ENCODE measurements around the gene DDX59.

The DDX59 gene

DNA sequence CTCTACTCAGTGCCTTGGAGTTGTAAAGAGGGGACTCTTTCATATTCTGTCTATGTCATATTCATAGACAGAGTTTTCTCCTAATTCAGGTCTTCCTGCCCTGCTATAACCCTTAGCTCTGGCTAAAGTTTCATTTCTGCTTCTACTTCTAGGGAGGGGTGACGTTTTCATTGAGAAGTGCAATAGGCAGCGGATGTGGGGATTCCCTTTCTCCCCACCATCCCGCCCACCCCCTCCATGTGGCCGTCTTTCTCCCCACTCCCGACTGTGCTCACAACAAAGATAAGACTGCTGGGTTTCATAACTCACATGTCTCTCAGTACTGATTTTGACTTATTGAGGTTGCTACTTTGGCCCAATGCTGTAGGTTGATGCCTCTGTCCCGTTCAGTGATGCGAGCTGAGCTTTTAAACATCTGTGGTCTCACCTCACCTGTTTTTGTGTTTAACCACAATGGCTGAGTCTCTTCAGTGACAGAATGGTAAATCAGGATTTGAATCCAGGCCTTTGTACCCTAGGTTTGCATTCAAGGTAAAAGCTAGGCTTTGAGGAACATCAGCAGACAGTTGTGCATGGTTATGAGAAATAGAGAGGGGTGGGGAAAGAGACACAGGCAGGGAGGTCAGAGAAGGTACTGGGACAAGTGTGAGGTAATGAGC is 41.4 kb downstream of the DDX59 start:
- no peak for DNase-seq

GRCh38 chr1:200627575-200628222 is 42.0 kb downstream of the DDX59 start:
- no peak for DNase-seq

DNA sequence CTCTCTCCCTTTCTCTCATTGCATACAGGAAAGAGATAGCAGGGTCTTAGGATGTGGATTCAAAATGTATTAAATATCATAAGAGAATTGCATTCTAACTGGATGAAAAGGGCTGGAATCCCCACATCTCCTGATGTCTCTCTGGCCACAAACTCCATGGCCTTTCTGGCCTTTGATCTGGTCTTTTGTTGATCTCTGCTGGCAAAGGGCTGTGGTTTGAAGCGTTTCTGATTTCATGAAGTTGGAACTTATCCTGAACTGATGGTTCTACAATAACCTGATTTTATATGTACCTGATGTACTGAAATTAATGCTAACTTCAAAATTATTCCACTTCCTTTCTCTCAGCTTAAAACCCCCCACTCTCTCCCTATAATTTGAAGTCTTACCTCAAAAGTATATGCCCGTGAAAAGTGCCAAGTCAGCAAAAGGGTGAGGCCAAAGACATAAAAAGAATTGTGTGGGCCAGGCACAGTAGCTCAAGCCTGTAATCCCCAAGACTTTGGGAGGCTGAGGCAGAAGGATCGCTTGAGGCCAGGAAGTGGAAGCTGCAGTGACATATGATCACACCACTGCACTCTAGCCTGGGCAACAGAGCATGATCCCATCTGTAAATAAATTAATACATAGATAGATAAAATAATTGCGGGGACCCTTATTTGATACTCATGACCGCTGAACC is 42.7 kb downstream of the DDX59 start:
- DNase-seq = no peak

- DNase-seq = no peak
These were observed 44.3 kb downstream of the DDX59 start for GRCh38 chr1:200625381-200625824.

DNA sequence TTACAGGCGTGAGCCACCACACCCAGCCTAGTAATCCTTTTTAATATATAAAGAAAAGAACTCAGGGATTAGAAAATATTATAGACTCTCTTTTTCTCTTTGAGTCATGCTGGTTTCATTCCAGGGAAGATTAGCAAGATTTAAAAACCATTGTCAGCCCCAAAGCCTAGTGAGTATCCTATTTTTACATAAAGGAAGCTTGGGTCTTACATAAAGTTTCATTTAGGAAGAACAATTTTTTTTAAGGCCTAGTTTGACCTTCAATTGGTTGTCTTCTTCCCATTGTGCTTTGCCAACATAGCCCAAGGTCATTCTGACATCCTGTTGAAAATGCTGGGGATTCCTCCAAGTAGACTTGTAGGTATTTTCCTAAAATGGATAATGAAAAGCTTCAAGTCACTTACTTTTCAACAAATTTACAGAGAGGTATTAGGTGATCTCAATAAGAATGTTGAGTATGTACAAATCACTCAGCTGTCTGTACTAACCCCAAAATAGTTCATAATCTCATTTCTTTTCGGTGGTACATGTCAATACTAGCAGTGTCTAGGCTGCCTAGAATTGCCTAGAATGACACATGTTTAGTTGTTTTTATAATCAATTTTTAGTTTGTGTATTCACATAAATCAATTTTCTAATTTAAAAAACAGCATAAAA is 44.9 kb downstream of the DDX59 start:
- no peak for DNase-seq

- peak; percentile 88 for DNase-seq
These were observed 49.2 kb downstream of the DDX59 start, which contains the start of gene KIF14 for GRCh38 chr1:200620273-200621131. Gene KIF14 (minus strand): TSS chr1:200620751. CDS start chr1:200618723, 2,028 bp downstream.

GRCh38 chr1:200619894-200620272 is 49.8 kb downstream of the DDX59 start:
- no peak for DNase-seq

- DNase-seq = no peak
These were observed 58.9 kb downstream of the DDX59 start for GRCh38 chr1:200610846-200611245.

GRCh38 chr1:200602632-200603031 is 67.1 kb downstream of the DDX59 start:
- no peak for DNase-seq

Data from activated T-cell treated with anti-CD3 and anti-CD28 coated beads, Interleukin-2, amount 50 U/mL, for 1 hour (primary cell).